GM21825 (cell line): Measurements from ENCODE around the gene KRT6C.

ENCODE experiments used
- ATAC-seq: cut with Tn5 transposase; IDR thresholded peaks from one replicate; pipeline ENCODE4 v1.9.1; 2021; ENCODE audit warnings: mild to moderate bottlenecking, moderate library complexity; ENCODE audit not compliant: unreplicated experiment

The KRT6C gene

GRCh38 chr12:52473768-52474167, at the start of gene KRT6C:
Gene KRT6C (minus strand): TSS chr12:52473805. CDS start chr12:52473737, 68 bp downstream.
- ATAC-seq = no peak

- ATAC-seq = no peak
These were observed 48.9 kb upstream of the KRT6C start for GRCh38 chr12:52522346-52523011.

GRCh38 chr12:52521568-52522266, 48.1 kb upstream of the KRT6C start:
- ATAC-seq = no peak

- ATAC-seq = no peak
These were observed 47.6 kb upstream of the KRT6C start for GRCh38 chr12:52521175-52521567.

- ATAC-seq = no peak
These were observed 46.4 kb upstream of the KRT6C start, which contains the start of gene KRT5 for GRCh38 chr12:52519826-52520662. Gene KRT5 (minus strand): TSS chr12:52520394. CDS start chr12:52520296, 98 bp downstream.

- ATAC-seq = no peak
These were observed 45.7 kb upstream of the KRT6C start for GRCh38 chr12:52519387-52519703.

- ATAC-seq = no peak
These were observed 45.2 kb upstream of the KRT6C start for GRCh38 chr12:52518574-52519386.

- ATAC-seq = no peak
These were observed 44.3 kb upstream of the KRT6C start for GRCh38 chr12:52517888-52518287.

- ATAC-seq = no peak
These were observed 43.6 kb upstream of the KRT6C start for GRCh38 chr12:52517005-52517835.

- ATAC-seq = no peak
These were observed 42.6 kb upstream of the KRT6C start for GRCh38 chr12:52515927-52516831.

- ATAC-seq = no peak
These were observed 41.7 kb upstream of the KRT6C start for GRCh38 chr12:52515319-52515646.

- no peak for ATAC-seq
These were observed 41.1 kb upstream of the KRT6C start for GRCh38 chr12:52514471-52515318.

- ATAC-seq = no peak
These were observed 40.1 kb upstream of the KRT6C start for GRCh38 chr12:52513736-52514135.

- no peak for ATAC-seq
These were observed 34.6 kb upstream of the KRT6C start for GRCh38 chr12:52508211-52508610.

- no peak for ATAC-seq
These were observed 33.5 kb upstream of the KRT6C start for GRCh38 chr12:52506858-52507715.

- ATAC-seq = no peak
These were observed 29.3 kb upstream of the KRT6C start for GRCh38 chr12:52502877-52503276.

GRCh38 chr12:52501490-52501889, 27.9 kb upstream of the KRT6C start:
- no peak for ATAC-seq
